ENCODE data around the gene TRIM9. TPM values are rescaled to one million over a fixed set of nuclear protein-coding genes. Genes with fewer than 3 reads are reported as not detected.

TRIM9 gene
- total and polyA plus RNA-seq, 9 of the 15 experiments (the other 6 are each of a cell fraction or from before 2014, with no cell fraction given) = 0.03 to 0.15 (median 0.04) TPM; not detected in 4

- POLR2A ChIA-PET = interaction anchor here (0.7 kb wide), 1 partner anchor 52 kb away, joined by 3 read pairs; no protein-coding TSS in a partner anchor
- H3K9me1 ChIP-seq (ENCODE audit: control insufficient read depth, insufficient read depth, low read length) = no peaks in the 10 kb centered on the region
- H3K27ac ChIP-seq (ENCODE audit: extremely low read depth, low read depth, low read length) = no peak overlapping the region
- H4K20me1 ChIP-seq (replicated peaks; ENCODE audit: control insufficient read depth, insufficient read depth, low read length) = no peaks in the 10 kb centered on the region
- peak; percentile 25 to 63 (median 36) for DNase-seq (ENCODE audit: extremely low read depth in 1 of 4, low spot score in 3 of 4)
- no peaks in the 10 kb centered on the region for H3K79me2 ChIP-seq (ENCODE audit: control insufficient read depth, insufficient read depth, low read length)
- no TSS peak for BruUV-seq (replicated peaks)
- intact Hi-C loops (cut with micrococcal nuclease) (no loop called here), in situ Hi-C loops (cut with MboI) (no loop called here)
- H3K4me3 ChIP-seq = no peak overlapping the region
- no peaks in the 10 kb centered on the region for H3K9me3 ChIP-seq (replicated peaks; ENCODE audit: control insufficient read depth, insufficient read depth, low read depth, low read length)
- no peak overlapping the region for H2AFZ ChIP-seq (ENCODE audit: low read depth, low read length)
- peak; percentile 95 for ATAC-seq
- no peaks in the 10 kb centered on the region for H3K27me3 ChIP-seq (ENCODE audit: control insufficient read depth in 2 of 2, insufficient read depth in 2 of 2, low read length in 2 of 2)
- no peak for FAIRE-seq
- no peaks in the 10 kb centered on the region for H3K36me3 ChIP-seq (ENCODE audit: control insufficient read depth, insufficient read depth, low read length)
- no peak overlapping the region for H3K9ac ChIP-seq (ENCODE audit: insufficient read depth in 1 of 2, low read depth in 2 of 2, low read length in 2 of 2)
- H3K4me1 ChIP-seq (replicated peaks in 1 of 2; ENCODE audit: control insufficient read depth in 2 of 2, insufficient read depth in 2 of 2, low read length in 2 of 2) = peaks cover 0 to 4% of the 10 kb centered on the region in 2 experiments; a peak in 2 of 5 replicates
- no peak overlapping the region for H3K4me2 ChIP-seq (ENCODE audit: insufficient read depth, low read length)
- CTCF ChIA-PET (ENCODE audit: low intra/inter-chr PET ratio) = no interaction called here
- 17% methylated on average over 3 of the region's 3 CpGs for WGBS (ENCODE audit: insufficient coverage, low coverage, missing lambda C conversion rate)
- TF ChIP-seq ZNF507 (tag; conservative IDR thresholded peaks at IDR 0.05) (no peak), TFAP4 (CRISPR knock-in tag; IDR thresholded peaks at IDR 0.05; ENCODE audit: borderline replicate concordance) (peak; percentile 38; the same call in 1 of the 2 replicates), DEAF1 (CRISPR knock-in tag; IDR thresholded peaks at IDR 0.05) (no peak), MCM2 (IDR thresholded peaks at IDR 0.05; ENCODE audit: low read depth) (no peak), NBN (IDR thresholded peaks at IDR 0.05; ENCODE audit: low read depth) (no peak), NFRKB (IDR thresholded peaks at IDR 0.05; ENCODE audit: low read depth) (no peak)
- TF ChIP-seq, protein P1, sequence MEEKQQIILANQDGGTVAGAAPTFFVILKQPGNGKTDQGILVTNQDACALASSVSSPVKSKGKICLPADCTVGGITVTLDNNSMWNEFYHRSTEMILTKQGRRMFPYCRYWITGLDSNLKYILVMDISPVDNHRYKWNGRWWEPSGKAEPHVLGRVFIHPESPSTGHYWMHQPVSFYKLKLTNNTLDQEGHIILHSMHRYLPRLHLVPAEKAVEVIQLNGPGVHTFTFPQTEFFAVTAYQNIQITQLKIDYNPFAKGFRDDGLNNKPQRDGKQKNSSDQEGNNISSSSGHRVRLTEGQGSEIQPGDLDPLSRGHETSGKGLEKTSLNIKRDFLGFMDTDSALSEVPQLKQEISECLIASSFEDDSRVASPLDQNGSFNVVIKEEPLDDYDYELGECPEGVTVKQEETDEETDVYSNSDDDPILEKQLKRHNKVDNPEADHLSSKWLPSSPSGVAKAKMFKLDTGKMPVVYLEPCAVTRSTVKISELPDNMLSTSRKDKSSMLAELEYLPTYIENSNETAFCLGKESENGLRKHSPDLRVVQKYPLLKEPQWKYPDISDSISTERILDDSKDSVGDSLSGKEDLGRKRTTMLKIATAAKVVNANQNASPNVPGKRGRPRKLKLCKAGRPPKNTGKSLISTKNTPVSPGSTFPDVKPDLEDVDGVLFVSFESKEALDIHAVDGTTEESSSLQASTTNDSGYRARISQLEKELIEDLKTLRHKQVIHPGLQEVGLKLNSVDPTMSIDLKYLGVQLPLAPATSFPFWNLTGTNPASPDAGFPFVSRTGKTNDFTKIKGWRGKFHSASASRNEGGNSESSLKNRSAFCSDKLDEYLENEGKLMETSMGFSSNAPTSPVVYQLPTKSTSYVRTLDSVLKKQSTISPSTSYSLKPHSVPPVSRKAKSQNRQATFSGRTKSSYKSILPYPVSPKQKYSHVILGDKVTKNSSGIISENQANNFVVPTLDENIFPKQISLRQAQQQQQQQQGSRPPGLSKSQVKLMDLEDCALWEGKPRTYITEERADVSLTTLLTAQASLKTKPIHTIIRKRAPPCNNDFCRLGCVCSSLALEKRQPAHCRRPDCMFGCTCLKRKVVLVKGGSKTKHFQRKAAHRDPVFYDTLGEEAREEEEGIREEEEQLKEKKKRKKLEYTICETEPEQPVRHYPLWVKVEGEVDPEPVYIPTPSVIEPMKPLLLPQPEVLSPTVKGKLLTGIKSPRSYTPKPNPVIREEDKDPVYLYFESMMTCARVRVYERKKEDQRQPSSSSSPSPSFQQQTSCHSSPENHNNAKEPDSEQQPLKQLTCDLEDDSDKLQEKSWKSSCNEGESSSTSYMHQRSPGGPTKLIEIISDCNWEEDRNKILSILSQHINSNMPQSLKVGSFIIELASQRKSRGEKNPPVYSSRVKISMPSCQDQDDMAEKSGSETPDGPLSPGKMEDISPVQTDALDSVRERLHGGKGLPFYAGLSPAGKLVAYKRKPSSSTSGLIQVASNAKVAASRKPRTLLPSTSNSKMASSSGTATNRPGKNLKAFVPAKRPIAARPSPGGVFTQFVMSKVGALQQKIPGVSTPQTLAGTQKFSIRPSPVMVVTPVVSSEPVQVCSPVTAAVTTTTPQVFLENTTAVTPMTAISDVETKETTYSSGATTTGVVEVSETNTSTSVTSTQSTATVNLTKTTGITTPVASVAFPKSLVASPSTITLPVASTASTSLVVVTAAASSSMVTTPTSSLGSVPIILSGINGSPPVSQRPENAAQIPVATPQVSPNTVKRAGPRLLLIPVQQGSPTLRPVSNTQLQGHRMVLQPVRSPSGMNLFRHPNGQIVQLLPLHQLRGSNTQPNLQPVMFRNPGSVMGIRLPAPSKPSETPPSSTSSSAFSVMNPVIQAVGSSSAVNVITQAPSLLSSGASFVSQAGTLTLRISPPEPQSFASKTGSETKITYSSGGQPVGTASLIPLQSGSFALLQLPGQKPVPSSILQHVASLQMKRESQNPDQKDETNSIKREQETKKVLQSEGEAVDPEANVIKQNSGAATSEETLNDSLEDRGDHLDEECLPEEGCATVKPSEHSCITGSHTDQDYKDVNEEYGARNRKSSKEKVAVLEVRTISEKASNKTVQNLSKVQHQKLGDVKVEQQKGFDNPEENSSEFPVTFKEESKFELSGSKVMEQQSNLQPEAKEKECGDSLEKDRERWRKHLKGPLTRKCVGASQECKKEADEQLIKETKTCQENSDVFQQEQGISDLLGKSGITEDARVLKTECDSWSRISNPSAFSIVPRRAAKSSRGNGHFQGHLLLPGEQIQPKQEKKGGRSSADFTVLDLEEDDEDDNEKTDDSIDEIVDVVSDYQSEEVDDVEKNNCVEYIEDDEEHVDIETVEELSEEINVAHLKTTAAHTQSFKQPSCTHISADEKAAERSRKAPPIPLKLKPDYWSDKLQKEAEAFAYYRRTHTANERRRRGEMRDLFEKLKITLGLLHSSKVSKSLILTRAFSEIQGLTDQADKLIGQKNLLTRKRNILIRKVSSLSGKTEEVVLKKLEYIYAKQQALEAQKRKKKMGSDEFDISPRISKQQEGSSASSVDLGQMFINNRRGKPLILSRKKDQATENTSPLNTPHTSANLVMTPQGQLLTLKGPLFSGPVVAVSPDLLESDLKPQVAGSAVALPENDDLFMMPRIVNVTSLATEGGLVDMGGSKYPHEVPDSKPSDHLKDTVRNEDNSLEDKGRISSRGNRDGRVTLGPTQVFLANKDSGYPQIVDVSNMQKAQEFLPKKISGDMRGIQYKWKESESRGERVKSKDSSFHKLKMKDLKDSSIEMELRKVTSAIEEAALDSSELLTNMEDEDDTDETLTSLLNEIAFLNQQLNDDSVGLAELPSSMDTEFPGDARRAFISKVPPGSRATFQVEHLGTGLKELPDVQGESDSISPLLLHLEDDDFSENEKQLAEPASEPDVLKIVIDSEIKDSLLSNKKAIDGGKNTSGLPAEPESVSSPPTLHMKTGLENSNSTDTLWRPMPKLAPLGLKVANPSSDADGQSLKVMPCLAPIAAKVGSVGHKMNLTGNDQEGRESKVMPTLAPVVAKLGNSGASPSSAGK (IDR thresholded peaks at IDR 0.05) = no peak
- TF ChIP-seq, protein P2, sequence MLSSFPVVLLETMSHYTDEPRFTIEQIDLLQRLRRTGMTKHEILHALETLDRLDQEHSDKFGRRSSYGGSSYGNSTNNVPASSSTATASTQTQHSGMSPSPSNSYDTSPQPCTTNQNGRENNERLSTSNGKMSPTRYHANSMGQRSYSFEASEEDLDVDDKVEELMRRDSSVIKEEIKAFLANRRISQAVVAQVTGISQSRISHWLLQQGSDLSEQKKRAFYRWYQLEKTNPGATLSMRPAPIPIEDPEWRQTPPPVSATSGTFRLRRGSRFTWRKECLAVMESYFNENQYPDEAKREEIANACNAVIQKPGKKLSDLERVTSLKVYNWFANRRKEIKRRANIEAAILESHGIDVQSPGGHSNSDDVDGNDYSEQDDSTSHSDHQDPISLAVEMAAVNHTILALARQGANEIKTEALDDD (IDR thresholded peaks at IDR 0.05) = peak; percentile 69
These were observed 7.9 kb downstream of the TRIM9 start for GRCh38 chr14:51087031-51087441.

Measured in K562 (cell line).